ENCODE results near the gene PCDHGA5. TPM values are rescaled to one million over a fixed set of nuclear protein-coding genes. Genes with fewer than 3 reads are reported as not detected.

PCDHGA5 gene
- total and polyA plus RNA-seq, 2 of the 8 experiments (the other 6 are each of a cell fraction or from before 2014, with no cell fraction given) = 1.1 to 1.3 TPM

GRCh38 chr5:141320225-141321169, 43.5 kb upstream of the PCDHGA5 start, which contains the start of gene TAF7 (continued):
- TF ChIP-seq HDAC2 (IDR thresholded peaks at IDR 0.05; ENCODE audit: borderline replicate concordance in 1 of 2, low read depth in 2 of 2, low read length in 2 of 2) (no peak), JUND (IDR thresholded peaks at IDR 0.05; ENCODE audit: low read length) (no peak), RFX5 (IDR thresholded peaks at IDR 0.05; ENCODE audit: borderline replicate concordance, low read depth, low read length) (no peak), EZH2 (IDR thresholded peaks at IDR 0.05; ENCODE audit: low read depth, low read length, severe bottlenecking) (no peak), FOSL1 (IDR thresholded peaks at IDR 0.05; ENCODE audit: insufficient read depth, low read depth, low read length) (no peak), TCF12 (IDR thresholded peaks at IDR 0.05; ENCODE audit: low read depth, low read length) (no peak), SUZ12 (IDR thresholded peaks at IDR 0.05; ENCODE audit: low read length) (no peak), CHD2 (IDR thresholded peaks at IDR 0.05; ENCODE audit: low read length) (peak; percentile 78), RBBP5 (IDR thresholded peaks at IDR 0.05; ENCODE audit: borderline replicate concordance, low read depth, low read length) (no peak), PHF8 (conservative IDR thresholded peaks at IDR 0.05; ENCODE audit: low read depth, low read length) (peak; percentile 100), GTF2F1 (IDR thresholded peaks at IDR 0.05; ENCODE audit: borderline replicate concordance, low read depth, low read length) (peak; percentile 92), KDM1A (IDR thresholded peaks at IDR 0.05; ENCODE audit: borderline replicate concordance, low read length) (no peak), YY1 (IDR thresholded peaks at IDR 0.05; ENCODE audit: low read depth, low read length) (peak; percentile 98), ATF2 (IDR thresholded peaks at IDR 0.05; ENCODE audit: low read length) (peak; percentile 5; the same call in 1 of the 2 replicates), RNF2 (IDR thresholded peaks at IDR 0.05; ENCODE audit: borderline replicate concordance, low read depth, low read length, missing control alignments, poor library complexity, severe bottlenecking) (no peak), MAX (IDR thresholded peaks at IDR 0.05) (peak; percentile 59), SRF (IDR thresholded peaks at IDR 0.05; ENCODE audit: low read depth, low read length) (no peak), CBX5 (IDR thresholded peaks at IDR 0.05; ENCODE audit: low read depth, low read length) (no peak), EGR1 (IDR thresholded peaks at IDR 0.05; ENCODE audit: borderline replicate concordance, low read depth, low read length) (no peak; the same call in 1 of the 2 replicates), TAF7 (optimal IDR thresholded peaks at IDR 0.05; ENCODE audit: borderline replicate concordance, low read depth, low read length) (peak; percentile 93)

All from H1 (cell line).